Progenitor cell of endocrine pancreas (in vitro differentiated cells): ENCODE results near the gene RAD52. TPM values are rescaled to one million over a fixed set of nuclear protein-coding genes. Genes with fewer than 3 reads are reported as not detected.

ENCODE experiments used
- DNase-seq: peaks from one replicate; pipeline ENCODE4 v3.0.0; 2021; ENCODE audit warnings: low spot score; ENCODE audit not compliant: unreplicated experiment
- H3K27ac Mint-ChIP-seq: 2 replicates; pipeline ENCODE4 v1.8.0; 2021; ENCODE audit warnings: mild to moderate bottlenecking, moderate library complexity, mixed read lengths
- H3K27me3 Mint-ChIP-seq: 2 replicates; pipeline ENCODE4 v1.8.0; 2021; ENCODE audit warnings: mixed read lengths
- H3K36me3 Mint-ChIP-seq: 2 replicates; pipeline ENCODE4 v1.8.0; 2022; ENCODE audit warnings: mixed read lengths; ENCODE audit not compliant: insufficient read depth
- H3K4me1 Mint-ChIP-seq: 2 replicates; pipeline ENCODE4 v1.8.0; 2021; ENCODE audit warnings: low read depth, mixed read lengths
- H3K4me3 Mint-ChIP-seq: 2 replicates; pipeline ENCODE4 v1.8.0; 2021; ENCODE audit warnings: low read depth, mild to moderate bottlenecking, moderate library complexity, mixed read lengths
- H3K9me3 Mint-ChIP-seq: 2 replicates; pipeline ENCODE4 v1.8.0; 2021; ENCODE audit warnings: low read depth, mixed read lengths
- CTCF ChIP-seq: fragments of 200-600 bp; sonication (generic); IDR thresholded peaks from one replicate; pipeline ENCODE4 v1.5.0; 2021; ENCODE audit warnings: antibody characterized with exemption, mild to moderate bottlenecking; ENCODE audit not compliant: unreplicated experiment
- total RNA-seq: library from RNA; stranded (reverse); gene quantifications from 2 replicates; pipeline ENCODE4 v1.2.1, GENCODE V29; 2021

The RAD52 gene
- total RNA-seq, 1 donor from 2014 or later = 52.6 TPM

- Mint-ChIP-seq H3K9me3 (no peaks in the 10 kb centered on the region), H3K4me1 (no peaks in the 10 kb centered on the region), H3K27me3 (no peaks in the 10 kb centered on the region), H3K36me3 (peaks cover 59% of the 10 kb centered on the region), H3K4me3 (no peak overlapping the region), H3K27ac (no peak overlapping the region)
- no peak for TF ChIP-seq CTCF
- no peak for DNase-seq
These were observed 33.3 kb downstream of the RAD52 start for GRCh38 chr12:916240-916639.

GRCh38 chr12:915090-915489 is 34.4 kb downstream of the RAD52 start:
- Mint-ChIP-seq H3K27me3 (no peaks in the 10 kb centered on the region), H3K36me3 (peaks cover 55% of the 10 kb centered on the region), H3K9me3 (no peaks in the 10 kb centered on the region), H3K27ac (peak overlapping the region; percentile 67), H3K4me1 (no peaks in the 10 kb centered on the region), H3K4me3 (no peak overlapping the region)
- no peak for DNase-seq
- no peak for TF ChIP-seq CTCF

GRCh38 chr12:913919-914698 is 35.4 kb downstream of the RAD52 start:
- H3K36me3 Mint-ChIP-seq = peaks cover 58% of the 10 kb centered on the region
- H3K4me3 Mint-ChIP-seq = no peak overlapping the region

GRCh38 chr12:912466-913235 is 36.8 kb downstream of the RAD52 start:
- TF ChIP-seq CTCF = no peak
- no peaks in the 10 kb centered on the region for H3K4me1 Mint-ChIP-seq
- no peaks in the 10 kb centered on the region for H3K27me3 Mint-ChIP-seq
- H3K27ac Mint-ChIP-seq = no peak overlapping the region
- H3K9me3 Mint-ChIP-seq = no peaks in the 10 kb centered on the region
- no peak for DNase-seq
- peaks cover 59% of the 10 kb centered on the region for H3K36me3 Mint-ChIP-seq
- H3K4me3 Mint-ChIP-seq = no peak overlapping the region

More at GRCh38 chr12:913919-914698, 35.4 kb downstream of the RAD52 start:
- H3K9me3 Mint-ChIP-seq = no peaks in the 10 kb centered on the region
- H3K27me3 Mint-ChIP-seq = no peaks in the 10 kb centered on the region
- peak overlapping the region; percentile 60 for H3K27ac Mint-ChIP-seq
- H3K4me1 Mint-ChIP-seq = no peaks in the 10 kb centered on the region
- TF ChIP-seq CTCF = no peak
- no peak for DNase-seq

- Mint-ChIP-seq H3K36me3 (peaks cover 58% of the 10 kb centered on the region), H3K9me3 (no peaks in the 10 kb centered on the region), H3K27ac (no peak overlapping the region), H3K4me3 (no peak overlapping the region), H3K27me3 (no peaks in the 10 kb centered on the region), H3K4me1 (no peaks in the 10 kb centered on the region)
- TF ChIP-seq CTCF = no peak
- DNase-seq = no peak
These were observed 38.2 kb downstream of the RAD52 start for GRCh38 chr12:911191-911826.
